ENCODE data around the gene LRRC3.

The LRRC3 gene

GRCh38 chr21:44464351-44464750 lies 9.0 kb downstream of the LRRC3 start:
- TF ChIP-seq POLR2A (IDR thresholded peaks at IDR 0.05; ENCODE audit: extremely low read depth, insufficient read length) (no peak), CTCF (IDR thresholded peaks at IDR 0.05; ENCODE audit: low read depth, low read length) (no peak), MYC (IDR thresholded peaks at IDR 0.05; ENCODE audit: low read depth, low read length) (no peak), MAX (IDR thresholded peaks at IDR 0.05; ENCODE audit: low read depth, low read length) (no peak)
- H3K4me3 ChIP-seq (ENCODE audit: low read depth, low read length): no peak overlapping the region
- DNase-seq (ENCODE audit: low read depth): no peak

DNA sequence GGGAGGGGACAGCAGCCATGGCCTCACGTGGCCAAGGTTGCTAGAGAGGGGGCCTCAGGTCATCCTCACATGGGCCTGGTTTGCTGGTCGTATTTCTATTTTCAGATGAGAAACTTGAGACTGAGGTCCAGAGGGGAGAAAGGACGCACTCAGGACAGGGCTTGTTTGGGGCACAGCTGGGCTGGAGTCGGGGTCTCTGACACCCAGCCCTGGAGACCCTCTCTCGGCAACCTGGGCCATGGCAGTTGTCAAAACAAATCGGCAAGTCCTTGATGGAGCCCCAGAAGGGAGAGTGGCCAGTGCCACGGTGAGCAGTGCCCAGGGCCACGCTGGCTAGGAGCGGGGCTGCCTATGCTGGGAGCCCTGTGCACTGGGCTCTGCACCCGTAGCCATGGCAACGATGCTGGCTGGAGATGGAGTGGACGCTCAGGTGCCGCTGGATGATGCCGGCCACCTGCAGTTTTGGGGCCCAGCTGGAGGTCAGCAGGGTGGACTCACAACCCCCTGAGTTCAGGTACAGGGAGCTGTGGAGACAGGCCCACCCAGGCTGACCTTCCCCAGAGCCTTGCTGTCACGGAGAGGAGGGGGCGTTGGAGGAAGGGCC lies 11.1 kb downstream of the LRRC3 start:
- no peak overlapping the region for H3K4me3 ChIP-seq (ENCODE audit: low read depth, low read length)
- TF ChIP-seq POLR2A (IDR thresholded peaks at IDR 0.05; ENCODE audit: extremely low read depth, insufficient read length) (no peak), MYC (IDR thresholded peaks at IDR 0.05; ENCODE audit: low read depth, low read length) (no peak), MAX (IDR thresholded peaks at IDR 0.05; ENCODE audit: low read depth, low read length) (no peak), CTCF (IDR thresholded peaks at IDR 0.05; ENCODE audit: low read depth, low read length) (no peak)
- no peak for DNase-seq (ENCODE audit: low read depth)

DNA sequence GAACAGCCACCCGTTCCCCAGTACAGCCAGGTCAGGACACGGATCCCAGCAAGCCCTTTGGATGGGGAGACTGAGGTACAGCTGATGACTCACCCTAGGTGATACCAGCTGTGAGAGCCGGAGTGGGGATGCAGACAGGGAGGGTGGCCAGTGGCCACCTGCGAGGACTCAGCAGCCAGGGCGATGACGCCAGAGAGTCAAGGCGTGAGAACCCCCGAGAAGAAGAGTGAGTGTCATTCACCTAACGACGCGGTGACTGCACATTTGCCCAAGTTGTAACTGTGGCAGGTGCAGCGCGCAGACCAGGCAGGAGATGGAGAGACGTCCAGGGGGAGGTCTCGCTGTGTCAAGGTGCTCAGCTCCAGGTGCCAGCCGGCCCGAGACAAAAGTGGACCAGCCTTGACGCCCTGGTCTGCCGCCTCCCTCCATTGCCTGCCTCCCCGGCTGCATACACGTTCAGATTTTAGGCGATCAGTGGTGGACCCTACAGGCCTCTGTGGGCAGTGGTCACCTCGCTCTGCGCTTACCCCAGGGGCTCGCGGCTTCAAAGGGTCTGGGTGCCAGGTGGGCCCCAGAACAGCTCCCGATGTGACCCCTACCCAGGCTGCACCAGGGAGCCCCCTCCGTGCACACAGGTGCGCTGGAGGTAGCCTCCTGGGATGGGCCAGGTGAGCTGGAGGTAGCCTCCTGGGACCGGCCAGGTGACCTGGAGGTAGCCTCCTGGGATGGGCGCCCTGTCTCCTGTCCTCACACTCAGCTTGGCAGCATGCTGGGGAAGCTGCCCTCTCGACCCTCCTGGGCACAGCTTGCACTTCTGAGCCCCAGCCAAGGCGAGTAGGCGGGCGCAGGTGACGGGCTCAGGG lies 11.9 kb downstream of the LRRC3 start:
- TF ChIP-seq POLR2A (IDR thresholded peaks at IDR 0.05; ENCODE audit: extremely low read depth, insufficient read length) (no peak), CTCF (IDR thresholded peaks at IDR 0.05; ENCODE audit: low read depth, low read length) (no peak), MAX (IDR thresholded peaks at IDR 0.05; ENCODE audit: low read depth, low read length) (no peak), MYC (IDR thresholded peaks at IDR 0.05; ENCODE audit: low read depth, low read length) (no peak)
- H3K4me3 ChIP-seq (ENCODE audit: low read depth, low read length): no peak overlapping the region
- no peak for DNase-seq (ENCODE audit: low read depth)

DNA sequence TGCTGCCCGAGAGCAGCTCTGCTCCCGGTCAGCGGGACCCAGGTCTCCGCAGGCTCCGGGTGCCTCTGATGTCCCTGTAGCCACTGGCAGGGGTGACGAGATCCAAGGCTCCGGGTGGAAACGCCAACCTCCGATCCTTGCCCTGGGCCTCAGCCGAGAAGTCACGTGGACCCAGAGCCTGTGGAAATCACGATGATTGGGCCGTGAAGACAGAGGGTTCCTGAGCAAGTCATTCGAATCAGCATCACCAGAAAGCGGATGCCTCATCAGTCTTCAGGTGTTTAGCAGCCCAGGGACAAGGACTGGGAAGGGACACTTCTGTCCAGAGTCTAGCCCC lies 12.5 kb downstream of the LRRC3 start:
- H3K4me3 ChIP-seq (ENCODE audit: low read depth, low read length): no peak overlapping the region
- DNase-seq (ENCODE audit: low read depth): no peak
- TF ChIP-seq CTCF (IDR thresholded peaks at IDR 0.05; ENCODE audit: low read depth, low read length): no peak
- TF ChIP-seq POLR2A (IDR thresholded peaks at IDR 0.05; ENCODE audit: extremely low read depth, insufficient read length): no peak
- no peak for TF ChIP-seq MYC (IDR thresholded peaks at IDR 0.05; ENCODE audit: low read depth, low read length)
- TF ChIP-seq MAX (IDR thresholded peaks at IDR 0.05; ENCODE audit: low read depth, low read length): no peak

GRCh38 chr21:44471341-44471740 lies 16.0 kb downstream of the LRRC3 start:
- DNase-seq (ENCODE audit: low read depth): no peak
- TF ChIP-seq POLR2A (IDR thresholded peaks at IDR 0.05; ENCODE audit: extremely low read depth, insufficient read length): no peak
- no peak for TF ChIP-seq CTCF (IDR thresholded peaks at IDR 0.05; ENCODE audit: low read depth, low read length)
- no peak for TF ChIP-seq MYC (IDR thresholded peaks at IDR 0.05; ENCODE audit: low read depth, low read length)
- TF ChIP-seq MAX (IDR thresholded peaks at IDR 0.05; ENCODE audit: low read depth, low read length): no peak
- no peak overlapping the region for H3K4me3 ChIP-seq (ENCODE audit: low read depth, low read length)
